CD4-positive, CD25-positive, alpha-beta regulatory T cell (primary cell): ENCODE results near the gene SCLY. TPM values are rescaled to one million over a fixed set of nuclear protein-coding genes. Genes with fewer than 3 reads are reported as not detected.
A peak's percentile ranks its signal among the peaks of the same experiment; 100 is the strongest.

Source experiments
- ATAC-seq, 2 donors: fragments of 150-1000 bp; cut with Tn5 transposase; one replicate each; pipeline ENCODE4 v1.10.0; 2021; ENCODE audit warnings: low read depth in 2 of 2, moderate number of reproducible peaks in 2 of 2, moderate library complexity in 1 of 2
- DNase-seq, 3 donors: peaks; one replicate each; pipeline versions ENCODE4 v3.0.0 to v3.0.0-alpha.2; 2012 to 2022; ENCODE audit warnings: mixed read lengths in 1 of 3
- H3K27ac ChIP-seq: one replicate; pipeline ENCODE4 v1.7.0; 2013; ENCODE audit warnings: mild to moderate bottlenecking, low read length; ENCODE audit not compliant: insufficient read depth, poor library complexity, severe bottlenecking
- H3K27me3 ChIP-seq: one replicate; pipeline ENCODE4 v1.7.0; 2013; ENCODE audit warnings: low read length; ENCODE audit not compliant: control insufficient read depth, insufficient read depth
- H3K36me3 ChIP-seq: one replicate; pipeline ENCODE4 v1.7.0; 2013; ENCODE audit warnings: mild to moderate bottlenecking, low read length, moderate library complexity; ENCODE audit not compliant: control insufficient read depth, insufficient read depth
- H3K4me1 ChIP-seq: 2 replicates; pipeline ENCODE4 v1.7.0; 2013; ENCODE audit warnings: mild to moderate bottlenecking, low read length; ENCODE audit not compliant: insufficient read depth, control insufficient read depth, poor library complexity, severe bottlenecking
- H3K4me3 ChIP-seq: one replicate; pipeline ENCODE4 v1.7.0; 2013; ENCODE audit warnings: low read depth, mild to moderate bottlenecking, low read length, moderate library complexity
- H3K9me3 ChIP-seq, 2 experiments: 1 replicate in 1 of 2; 2 replicates in 1 of 2; pipeline ENCODE4 v1.7.0; 2013; ENCODE audit warnings: low read length in 2 of 2, mild to moderate bottlenecking in 1 of 2, moderate library complexity in 1 of 2; ENCODE audit not compliant: control insufficient read depth in 2 of 2
- H3K27ac Mint-ChIP-seq, 3 donors: one replicate each; pipeline ENCODE4 v1.8.0; 2020 to 2022; ENCODE audit warnings: mild to moderate bottlenecking in 3 of 3, mixed read lengths in 3 of 3, moderate library complexity in 2 of 3
- H3K27me3 Mint-ChIP-seq: one replicate; pipeline ENCODE4 v1.8.0; 2022; ENCODE audit warnings: mild to moderate bottlenecking, mixed read lengths
- H3K36me3 Mint-ChIP-seq: one replicate; pipeline ENCODE4 v1.8.0; 2020; ENCODE audit warnings: mixed read lengths
- H3K4me1 Mint-ChIP-seq, 4 donors: one replicate each; pipeline ENCODE4 v1.8.0; 2020 to 2022; ENCODE audit warnings: mixed read lengths in 4 of 4, mild to moderate bottlenecking in 1 of 4
- H3K4me3 Mint-ChIP-seq, 4 donors: one replicate each; pipeline ENCODE4 v1.8.0; 2020 to 2022; ENCODE audit warnings: mild to moderate bottlenecking in 4 of 4, mixed read lengths in 4 of 4, moderate library complexity in 3 of 4
- H3K9me3 Mint-ChIP-seq, 7 donors: one replicate each; pipeline ENCODE4 v1.8.0; 2020 to 2022; ENCODE audit warnings: mixed read lengths in 7 of 7, mild to moderate bottlenecking in 3 of 7, moderate library complexity in 2 of 7
- polyA plus RNA-seq, 4 donors: library from polyadenylated mRNA; unstranded; fragments of 300-500 nt; fragmentation: Illumina TruSeq; gene quantifications; one replicate each; pipeline ENCODE4 v1.2.3, GENCODE V29; 2021
- total RNA-seq: library from RNA; stranded (reverse); gene quantifications from one replicate; pipeline ENCODE4 v1.2.3, GENCODE V29; 2022

Gene SCLY
- total and polyA plus RNA-seq, 5 donors from 2014 or later: 10.3 to 17.8 (median 15.6) TPM

DNA sequence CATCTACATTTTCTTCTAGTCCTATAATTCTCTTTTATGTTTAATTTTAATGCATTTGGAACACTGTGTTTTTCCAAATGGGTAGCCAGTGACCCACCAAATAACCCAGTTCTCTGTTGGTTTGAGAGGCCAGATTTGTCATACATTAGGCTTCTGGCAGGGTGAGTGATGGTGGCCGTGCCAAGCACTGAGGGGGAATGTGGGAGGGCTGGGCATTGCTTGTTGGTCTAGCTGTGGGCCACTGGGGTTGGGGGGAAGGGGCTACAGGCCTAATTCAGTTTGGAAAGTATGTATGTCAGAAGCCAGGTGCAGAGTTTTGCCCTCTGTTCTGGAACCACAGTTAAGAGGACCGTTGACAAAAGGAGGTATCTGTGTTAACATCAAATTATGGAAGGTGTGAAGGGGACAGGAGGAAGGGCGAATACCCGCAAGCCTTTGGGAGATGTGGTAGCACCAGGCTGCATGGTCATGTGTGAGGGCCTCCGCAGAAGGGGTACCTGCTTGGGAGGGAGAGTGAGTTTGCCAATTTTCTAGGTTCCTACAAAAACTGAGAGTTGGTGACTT lies 38.1 kb upstream of the SCLY start:
- Mint-ChIP-seq H3K36me3 (peaks cover 59% of the 10 kb centered on the region), H3K4me1 (peaks cover 0 to 8% (median 6%) of the 10 kb centered on the region in 4 donors), H3K4me3 (no peak overlapping the region), H3K9me3 (no peaks in the 10 kb centered on the region), H3K27ac (no peak overlapping the region), H3K27me3 (no peaks in the 10 kb centered on the region)
- ATAC-seq: no peak
- Histone ChIP-seq H3K27ac (no peak overlapping the region), H3K36me3 (peaks cover 18% of the 10 kb centered on the region), H3K9me3 (no peaks in the 10 kb centered on the region), H3K27me3 (no peaks in the 10 kb centered on the region), H3K4me3 (no peak overlapping the region), H3K4me1 (no peaks in the 10 kb centered on the region)
- no peak for DNase-seq

DNA sequence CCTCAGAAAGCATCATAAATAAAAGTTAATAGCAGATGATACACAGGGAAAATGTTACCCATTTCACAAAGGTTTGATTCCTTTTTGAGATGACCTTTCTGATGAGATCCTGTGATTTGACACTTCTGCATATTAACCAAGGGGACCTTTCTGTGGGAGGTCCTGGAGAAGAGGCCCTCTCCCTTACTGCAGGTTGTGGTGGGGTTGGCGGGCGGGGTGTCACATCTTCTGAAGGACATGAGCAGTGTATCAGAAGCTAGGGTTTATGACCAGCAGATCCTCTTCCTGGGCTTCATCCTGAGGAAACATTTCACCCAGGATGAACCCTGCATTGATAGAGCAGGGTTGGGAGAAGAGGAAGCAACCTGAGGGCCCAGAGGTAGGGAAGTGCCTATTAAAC lies 37.2 kb upstream of the SCLY start:
- no peak overlapping the region for H3K27ac Mint-ChIP-seq
- Histone ChIP-seq H3K4me1 (no peaks in the 10 kb centered on the region), H3K9me3 (no peaks in the 10 kb centered on the region), H3K4me3 (no peak overlapping the region), H3K27ac (no peak overlapping the region), H3K27me3 (no peaks in the 10 kb centered on the region), H3K36me3 (peaks cover 16% of the 10 kb centered on the region)
- H3K4me3 Mint-ChIP-seq: no peak overlapping the region
- ATAC-seq: no peak
- H3K4me1 Mint-ChIP-seq: peaks cover 0 to 8% (median 6%) of the 10 kb centered on the region in 4 donors
- no peak for DNase-seq
- H3K27me3 Mint-ChIP-seq: no peaks in the 10 kb centered on the region
- no peaks in the 10 kb centered on the region for H3K9me3 Mint-ChIP-seq
- H3K36me3 Mint-ChIP-seq: peaks cover 57% of the 10 kb centered on the region

DNA sequence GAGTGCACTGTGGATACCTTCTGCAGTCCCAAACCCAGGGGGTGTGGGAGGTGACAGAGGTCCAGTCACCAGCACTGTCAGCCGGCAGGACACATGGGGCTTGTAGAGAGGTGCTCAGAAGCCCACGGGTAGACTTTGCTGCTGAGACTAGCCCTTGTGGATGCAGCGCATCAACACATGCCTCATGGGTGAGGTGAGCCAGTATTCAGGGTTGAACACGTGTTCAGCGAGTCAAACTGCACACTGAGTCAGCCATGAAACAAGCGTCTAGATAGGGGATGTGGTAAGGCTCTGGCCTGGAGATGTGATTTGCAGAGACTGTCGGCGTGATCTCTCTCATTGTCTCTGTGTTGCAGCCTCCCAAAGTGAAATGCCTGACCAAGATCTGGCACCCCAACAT lies 35.8 kb upstream of the SCLY start:
- DNase-seq (peak in 1 of 3 donors; percentile 62), ATAC-seq (peak in 1 of 2 donors; percentile 42)
- H3K4me1 Mint-ChIP-seq: peaks cover 0 to 8% (median 6%) of the 10 kb centered on the region in 4 donors
- no peak overlapping the region for H3K4me3 Mint-ChIP-seq
- H3K9me3 ChIP-seq: no peaks in the 10 kb centered on the region
- H3K4me1 ChIP-seq: no peaks in the 10 kb centered on the region
- no peak overlapping the region for H3K4me3 ChIP-seq
- H3K27ac Mint-ChIP-seq: no peak overlapping the region
- no peaks in the 10 kb centered on the region for H3K27me3 Mint-ChIP-seq
- H3K27ac ChIP-seq: no peak overlapping the region
- H3K27me3 ChIP-seq: no peaks in the 10 kb centered on the region
- peaks cover 9% of the 10 kb centered on the region for H3K36me3 ChIP-seq
- H3K9me3 Mint-ChIP-seq: no peaks in the 10 kb centered on the region
- H3K36me3 Mint-ChIP-seq: peaks cover 54% of the 10 kb centered on the region

DNA sequence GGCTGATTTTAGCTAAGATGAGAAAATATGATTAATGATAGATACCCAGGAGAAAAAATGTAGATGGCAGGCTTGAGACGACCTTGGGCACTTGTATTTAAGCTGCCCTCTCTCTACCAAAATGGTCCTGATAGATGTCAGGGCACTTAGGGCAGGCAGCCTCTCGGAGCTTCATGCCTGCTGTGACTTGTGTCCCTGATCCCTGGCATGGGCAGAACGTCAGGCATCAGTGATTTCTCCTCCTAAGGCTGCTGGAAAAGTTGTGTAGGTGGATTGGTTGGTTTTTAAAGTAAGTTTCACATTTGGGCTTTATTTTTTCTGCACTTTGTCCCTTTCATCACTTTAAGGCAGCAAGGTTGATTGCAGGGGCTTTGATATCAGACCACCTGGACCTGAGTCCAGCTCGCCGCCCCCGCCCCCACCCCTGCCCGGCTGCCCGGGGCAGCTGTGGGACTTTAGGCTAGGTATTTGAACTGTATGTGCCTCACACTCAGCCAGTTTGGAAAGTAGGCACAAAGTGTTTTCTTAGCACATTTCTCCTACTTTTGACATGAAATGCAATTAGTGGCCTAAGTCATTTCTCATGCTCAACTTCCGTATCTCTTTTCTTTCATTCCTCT lies 35.0 kb upstream of the SCLY start:
- Mint-ChIP-seq H3K4me1 (peaks cover 0 to 8% (median 6%) of the 10 kb centered on the region in 4 donors), H3K9me3 (no peaks in the 10 kb centered on the region), H3K4me3 (no peak overlapping the region), H3K27ac (no peak overlapping the region), H3K36me3 (peaks cover 50% of the 10 kb centered on the region), H3K27me3 (no peaks in the 10 kb centered on the region)
- DNase-seq (no peak), ATAC-seq (no peak)
- Histone ChIP-seq H3K4me3 (no peak overlapping the region), H3K4me1 (no peaks in the 10 kb centered on the region), H3K27me3 (no peaks in the 10 kb centered on the region), H3K27ac (no peak overlapping the region), H3K36me3 (peaks cover 15% of the 10 kb centered on the region), H3K9me3 (no peaks in the 10 kb centered on the region)

DNA sequence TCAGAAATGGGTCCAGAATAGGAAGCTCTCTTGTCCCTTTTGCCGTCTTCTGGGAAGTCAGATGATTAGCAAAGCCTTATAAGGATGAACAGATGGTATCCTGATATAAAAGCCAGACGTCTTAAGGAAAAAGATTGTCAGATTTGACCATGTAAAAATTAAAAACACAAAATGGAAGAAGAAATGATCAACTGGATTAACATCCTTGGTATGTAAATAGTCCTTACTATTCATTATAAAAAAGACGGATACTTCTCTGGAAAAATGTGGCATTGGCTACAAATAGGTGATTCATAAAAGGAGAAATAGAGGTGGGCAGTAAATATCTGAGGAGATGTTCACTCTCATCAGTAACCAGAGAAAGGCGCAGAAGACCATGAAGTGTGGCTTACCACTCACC lies 33.7 kb upstream of the SCLY start:
- H3K36me3 Mint-ChIP-seq: peaks cover 52% of the 10 kb centered on the region
- ATAC-seq: no peak

DNA sequence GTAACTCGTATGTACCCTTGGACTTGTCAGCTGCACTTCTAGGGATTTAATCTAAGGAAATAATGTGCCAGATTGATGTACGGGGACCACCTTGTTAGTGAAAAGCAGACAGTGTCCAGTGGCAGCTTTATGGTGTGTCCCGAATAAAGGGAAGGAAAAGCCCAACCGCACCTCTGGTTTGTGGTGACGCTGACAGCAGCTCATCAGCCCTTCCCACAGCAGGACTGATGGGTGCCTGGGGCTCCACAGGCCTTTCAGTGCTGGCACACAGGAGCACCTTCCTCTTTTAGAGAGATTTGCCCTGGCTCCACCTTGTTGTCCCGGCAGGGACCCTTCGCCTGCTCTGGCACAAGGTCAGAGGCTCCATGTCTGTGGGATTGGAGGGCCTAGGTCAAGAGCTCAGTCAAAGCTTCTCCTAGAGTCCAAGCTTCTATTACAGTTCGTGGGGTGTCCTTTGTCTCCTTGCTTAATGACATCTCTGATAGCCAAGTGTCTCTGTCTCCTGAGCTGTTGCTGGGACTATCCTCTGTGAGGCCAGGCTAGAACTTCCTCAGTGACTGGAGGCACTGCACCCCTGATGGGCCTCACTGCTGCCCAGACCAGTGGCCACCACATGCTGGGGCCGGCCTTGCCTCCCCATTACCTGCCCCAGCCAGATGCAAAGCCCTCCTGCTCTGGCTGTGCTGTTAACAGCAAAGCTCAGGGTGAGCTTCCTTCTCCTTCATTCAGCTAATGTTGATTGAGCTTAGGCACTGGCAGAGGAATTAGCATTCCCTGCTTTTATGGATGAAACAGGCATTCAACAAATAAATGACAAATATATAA lies 33.0 kb upstream of the SCLY start:
- no peak overlapping the region for H3K27ac Mint-ChIP-seq
- peaks cover 0 to 8% (median 4%) of the 10 kb centered on the region in 4 donors for H3K4me1 Mint-ChIP-seq
- Histone ChIP-seq H3K27me3 (no peaks in the 10 kb centered on the region), H3K27ac (no peak overlapping the region), H3K9me3 (no peaks in the 10 kb centered on the region), H3K4me3 (no peak overlapping the region), H3K36me3 (peaks cover 23% of the 10 kb centered on the region), H3K4me1 (no peaks in the 10 kb centered on the region)
- DNase-seq (no peak), ATAC-seq (no peak)
- H3K36me3 Mint-ChIP-seq: peaks cover 50% of the 10 kb centered on the region
- H3K9me3 Mint-ChIP-seq: no peaks in the 10 kb centered on the region
- no peak overlapping the region for H3K4me3 Mint-ChIP-seq
- no peaks in the 10 kb centered on the region for H3K27me3 Mint-ChIP-seq

More for the DNA sequence above, 33.7 kb upstream of the SCLY start:
- H3K4me1 ChIP-seq: no peaks in the 10 kb centered on the region
- no peak overlapping the region for H3K27ac Mint-ChIP-seq
- H3K9me3 ChIP-seq: no peaks in the 10 kb centered on the region
- H3K9me3 Mint-ChIP-seq: no peaks in the 10 kb centered on the region
- H3K4me3 ChIP-seq: no peak overlapping the region
- no peak overlapping the region for H3K4me3 Mint-ChIP-seq
- no peak for DNase-seq
- peaks cover 0 to 8% (median 4%) of the 10 kb centered on the region in 4 donors for H3K4me1 Mint-ChIP-seq
- H3K36me3 ChIP-seq: peaks cover 23% of the 10 kb centered on the region
- no peaks in the 10 kb centered on the region for H3K27me3 Mint-ChIP-seq
- no peak overlapping the region for H3K27ac ChIP-seq
- no peaks in the 10 kb centered on the region for H3K27me3 ChIP-seq

DNA sequence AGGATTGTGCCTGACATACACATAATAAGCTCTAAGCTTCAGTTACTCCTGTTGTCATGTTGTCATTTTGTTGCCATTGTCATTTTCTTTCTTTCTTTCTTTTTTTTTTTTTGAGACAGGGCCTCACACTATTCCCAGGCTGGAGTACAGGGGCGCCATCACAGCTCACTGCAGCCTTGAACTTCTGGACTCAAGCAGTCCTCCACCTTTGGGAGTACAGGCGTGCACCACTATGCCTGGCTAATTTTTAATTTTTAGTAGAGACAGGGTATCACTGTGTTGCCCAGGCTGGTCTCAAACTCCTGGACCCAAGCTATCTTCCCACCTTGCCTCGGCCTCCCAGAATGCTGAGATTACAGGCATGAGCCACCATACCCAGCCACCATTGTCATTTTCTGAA lies 30.9 kb upstream of the SCLY start:
- Histone ChIP-seq H3K9me3 (no peaks in the 10 kb centered on the region), H3K4me1 (no peaks in the 10 kb centered on the region), H3K4me3 (no peak overlapping the region), H3K27ac (no peak overlapping the region), H3K27me3 (no peaks in the 10 kb centered on the region), H3K36me3 (peaks cover 31% of the 10 kb centered on the region)
- Mint-ChIP-seq H3K4me1 (peaks cover 0 to 5% (median 2%) of the 10 kb centered on the region in 4 donors), H3K9me3 (no peaks in the 10 kb centered on the region), H3K27ac (peak overlapping the region in 1 of 3 donors; percentile 39), H3K4me3 (no peak overlapping the region), H3K36me3 (peaks cover 56% of the 10 kb centered on the region), H3K27me3 (no peaks in the 10 kb centered on the region)
- DNase-seq (no peak), ATAC-seq (no peak)
